Stimulated activated CD4-positive, alpha-beta T cell treated with anti-CD3 and anti-CD28 coated beads, Interleukin-1b, Interleukin-23, amount 100 ng/mL, for 1 hour (primary cell): ENCODE measurements around the gene SCT.
A peak's percentile ranks its signal among the peaks of the same experiment; 100 is the strongest.

Experiments
- DNase-seq, 2 donors: peaks; one replicate each; pipeline ENCODE4 v3.0.0-alpha.2; 2020; ENCODE audit warnings: low read depth in 2 of 2

SCT gene

DNA sequence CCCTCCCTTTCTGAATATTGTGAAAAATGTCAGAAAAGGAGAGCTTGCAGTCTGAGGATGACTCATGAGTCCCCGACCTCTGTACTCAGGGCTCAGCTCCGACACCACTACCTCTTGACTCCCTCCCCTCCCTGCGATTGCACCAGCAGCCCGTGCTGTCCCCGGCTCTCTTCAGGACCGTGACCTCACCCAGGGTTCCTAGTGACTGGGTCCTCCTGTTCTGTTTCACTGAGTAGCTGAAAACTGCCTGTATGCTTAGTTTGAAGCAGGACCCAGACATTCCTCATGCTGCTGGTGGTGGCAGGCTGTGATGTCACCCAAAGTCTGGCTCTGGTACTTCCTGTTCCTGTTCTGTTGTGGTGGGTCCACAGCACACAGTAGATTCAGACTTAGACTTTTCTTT, 39.0 kb downstream of the SCT start:
- DNase-seq, result peak; percentile 20 to 23

DNA sequence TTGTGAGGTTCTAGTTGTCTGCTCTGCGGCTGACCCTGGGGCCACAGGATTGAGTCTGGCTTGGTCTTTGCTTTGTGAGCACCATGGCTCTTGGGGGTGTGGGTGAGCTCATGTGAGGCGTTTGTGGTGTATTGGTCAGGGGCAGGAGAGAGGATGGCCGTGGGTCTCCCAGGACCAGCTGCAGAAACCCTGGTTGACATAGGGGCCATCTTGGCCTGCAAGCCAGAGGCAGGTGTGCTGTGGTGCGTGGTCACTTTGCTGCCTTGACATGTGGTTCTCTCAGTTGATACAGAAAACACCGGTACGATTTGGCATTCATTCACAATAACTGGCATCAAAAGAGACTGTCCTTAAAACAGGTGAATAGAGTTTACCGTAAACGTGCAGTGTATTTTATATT, 39.4 kb downstream of the SCT start:
- no peak for DNase-seq

DNA sequence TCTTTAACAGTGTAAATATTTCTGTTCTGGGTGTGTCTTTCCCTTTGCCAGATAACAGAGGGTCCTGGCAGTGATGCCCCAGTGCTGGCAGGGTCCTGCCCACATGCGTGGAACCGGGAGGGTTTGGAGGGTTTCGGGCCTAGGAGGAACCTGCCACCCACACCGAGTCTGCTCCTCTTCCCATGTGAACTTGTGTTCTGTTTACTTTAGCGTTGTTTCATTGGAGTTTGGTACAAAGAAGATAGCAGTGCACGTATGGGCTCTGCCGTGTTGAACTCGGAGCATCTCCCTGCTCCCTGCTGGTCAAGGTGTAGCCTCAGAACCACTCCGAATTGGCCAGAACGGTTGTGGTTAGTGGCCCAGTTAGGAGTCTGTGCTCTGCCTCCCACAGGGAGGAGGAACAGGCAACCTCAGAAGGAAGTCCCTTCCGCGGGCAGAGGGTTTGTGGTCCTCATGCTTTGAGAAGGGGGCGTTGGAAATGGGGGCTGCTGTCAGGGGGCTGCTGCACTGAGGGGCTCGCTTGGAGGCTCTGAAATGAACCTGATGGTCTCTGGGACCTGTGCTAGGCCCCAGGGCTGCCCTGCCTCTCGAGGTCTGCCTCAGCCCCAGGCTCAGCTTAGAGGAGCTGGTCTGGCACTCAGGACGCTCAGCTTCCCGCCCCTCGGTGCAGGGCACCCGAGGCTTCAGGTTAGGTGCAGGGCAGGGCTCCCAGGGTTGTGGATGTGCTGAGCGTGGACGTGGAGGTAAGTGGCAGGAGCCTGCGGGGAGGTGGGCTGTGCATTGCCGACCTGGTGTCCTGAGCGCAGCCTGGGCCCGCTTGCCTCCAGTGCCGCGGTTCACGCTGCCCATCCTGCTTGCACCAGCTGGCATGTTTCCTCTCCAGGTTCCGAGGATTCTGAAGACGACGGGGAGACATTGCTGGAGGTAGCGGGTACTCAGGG, 40.3 kb downstream of the SCT start:
- DNase-seq, result no peak

DNA sequence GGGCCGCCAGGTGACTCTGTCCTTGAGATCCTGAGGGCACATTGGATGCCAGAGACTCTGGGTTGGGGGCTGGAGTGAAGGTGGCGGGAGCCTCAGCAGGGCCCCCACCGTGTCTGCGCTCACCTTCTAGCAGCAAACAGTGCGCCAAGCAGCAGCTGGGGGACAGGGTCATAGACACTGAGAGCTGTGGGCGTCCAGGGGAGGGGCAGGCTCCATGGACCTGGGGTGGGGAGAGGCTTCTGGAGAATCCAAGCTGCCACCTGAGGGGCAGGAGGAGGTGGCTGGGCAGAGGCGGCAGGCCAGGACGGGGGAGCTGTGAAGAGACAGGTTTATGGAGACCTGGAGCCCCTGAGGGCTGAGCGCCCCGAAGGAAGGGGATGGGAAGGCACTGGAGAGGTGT, 42.7 kb downstream of the SCT start:
- DNase-seq, result no peak

GRCh38 chr11:581752-582151, 45.2 kb downstream of the SCT start:
- no peak for DNase-seq

DNA sequence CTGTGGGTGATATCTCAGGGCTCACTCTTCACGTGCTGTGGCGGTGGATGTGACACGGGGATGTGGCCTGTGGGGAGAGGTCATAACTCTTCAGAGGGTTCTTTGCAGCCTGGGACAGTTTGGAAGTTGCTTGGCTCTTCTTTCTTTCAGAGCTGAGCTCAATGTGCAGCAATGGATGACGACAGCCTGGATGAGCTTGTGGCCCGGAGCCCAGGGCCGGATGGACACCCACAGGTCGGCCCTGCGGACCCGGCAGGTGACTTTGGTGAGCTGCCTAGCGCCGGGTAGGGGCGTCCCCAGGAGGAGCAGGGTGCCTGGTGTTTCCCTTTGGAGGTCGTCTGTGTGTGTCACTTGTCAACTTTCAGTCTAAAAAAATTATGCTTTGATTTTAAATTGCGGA, 45.6 kb downstream of the SCT start:
- no peak for DNase-seq

DNA sequence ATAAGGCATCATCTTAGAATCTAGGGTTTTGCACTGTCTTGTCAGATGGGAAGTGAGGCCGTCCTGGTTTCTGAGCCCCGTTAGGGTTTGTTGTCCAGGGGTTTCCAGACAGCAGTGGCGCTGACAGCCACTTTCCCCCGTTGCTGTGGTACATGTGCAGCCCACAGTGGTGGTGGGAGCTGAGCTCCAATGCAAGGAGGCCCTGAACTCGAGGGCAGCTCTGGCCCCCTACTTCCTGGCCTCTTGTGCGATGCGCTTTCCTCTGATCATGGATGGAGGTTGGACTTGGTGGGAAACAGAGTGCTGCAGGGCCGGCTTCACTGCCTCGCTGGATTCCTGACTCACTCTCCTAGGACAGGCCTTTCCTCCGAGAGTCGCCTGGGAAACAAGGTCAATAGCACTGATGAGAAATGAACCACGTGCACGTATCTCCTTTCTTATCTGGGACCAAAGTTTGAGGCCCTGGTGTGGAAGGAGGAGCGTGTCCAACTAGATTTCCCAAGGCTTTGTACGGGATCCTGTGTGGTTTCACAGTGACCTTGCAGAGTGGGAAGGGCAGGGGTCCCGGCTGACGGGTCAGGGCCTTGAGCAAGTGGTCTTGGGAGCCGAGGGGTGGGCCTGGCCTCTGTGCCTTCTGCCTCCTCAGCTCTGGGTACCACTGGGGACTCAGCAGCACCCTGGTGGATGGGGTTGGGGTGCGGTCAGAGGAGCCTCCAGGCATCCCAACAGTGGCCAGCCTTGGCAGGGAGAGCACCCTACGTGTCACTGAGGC, 47.0 kb downstream of the SCT start:
- DNase-seq, result no peak

GRCh38 chr11:578276-579035, 48.5 kb downstream of the SCT start:
- no peak for DNase-seq

GRCh38 chr11:577611-577894, 49.4 kb downstream of the SCT start:
- DNase-seq, result no peak

GRCh38 chr11:576811-577610, 50.0 kb downstream of the SCT start:
- DNase-seq, result no peak
